GM19025 (cell line): ENCODE data around the gene RPTN.

ENCODE experiments used
- ATAC-seq: cut with Tn5 transposase; IDR thresholded peaks from one replicate; pipeline ENCODE4 v1.9.1; 2021; ENCODE audit warnings: mild to moderate bottlenecking, low read depth, moderate library complexity; ENCODE audit not compliant: unreplicated experiment

Gene RPTN

GRCh38 chr1:152159144-152159543, at the start of gene RPTN:
RPTN (minus strand) TSS chr1:152159228; CDS start chr1:152157889, 1,339 bp downstream.
- ATAC-seq = no peak

- ATAC-seq = no peak
Measured at GRCh38 chr1:152198982-152199381, 40.0 kb upstream of the RPTN start.

DNA sequence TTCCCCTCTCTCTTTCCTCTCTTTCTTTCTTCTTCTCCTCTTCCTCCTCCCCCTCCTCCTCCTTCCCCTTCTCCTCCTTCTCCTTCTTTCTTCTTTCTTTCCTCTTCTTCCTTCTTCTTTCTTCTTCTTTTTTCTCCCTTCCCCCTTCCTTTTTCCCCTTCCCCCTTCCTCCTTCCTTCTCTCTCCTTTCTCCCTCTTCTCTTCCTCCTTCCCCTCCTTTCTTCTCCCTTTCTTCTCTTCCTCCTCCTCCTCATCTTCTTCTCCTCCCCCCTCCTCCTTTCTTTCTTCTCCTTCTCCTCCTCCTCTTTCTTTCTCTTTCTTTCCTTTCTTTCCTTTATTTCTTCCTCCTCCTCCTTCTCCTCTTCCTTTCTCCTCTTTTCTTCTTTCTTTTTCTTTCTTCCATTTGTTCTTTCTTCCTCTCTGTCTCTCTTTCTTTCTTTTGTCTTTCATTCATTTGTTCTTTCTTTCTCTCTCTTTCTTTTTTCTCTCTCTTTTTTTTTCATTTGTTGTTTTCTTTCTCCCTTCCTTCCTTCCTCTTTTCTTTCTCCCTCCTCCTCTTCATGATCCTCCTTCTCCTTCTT, 38.4 kb upstream of the RPTN start:
- ATAC-seq = no peak

DNA sequence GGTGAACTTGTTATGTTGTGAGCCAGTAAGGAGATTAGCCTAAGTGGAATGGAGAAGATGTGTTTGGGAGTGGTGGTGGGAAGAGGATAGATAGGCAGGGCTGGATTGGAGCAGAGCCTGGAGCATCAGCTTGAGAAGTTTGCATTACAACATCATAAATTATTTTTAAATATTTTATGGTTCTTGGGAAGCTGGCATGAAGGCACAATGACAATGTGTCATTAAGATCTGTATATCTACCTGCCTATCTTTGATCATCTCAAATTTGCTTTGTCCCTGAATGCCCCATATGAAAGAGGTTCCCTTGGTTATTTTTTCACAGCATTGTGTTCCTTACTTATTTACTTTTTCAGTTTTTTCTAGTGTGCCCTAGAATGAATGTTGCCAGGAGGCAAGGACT, 32.7 kb upstream of the RPTN start:
- ATAC-seq = no peak

DNA sequence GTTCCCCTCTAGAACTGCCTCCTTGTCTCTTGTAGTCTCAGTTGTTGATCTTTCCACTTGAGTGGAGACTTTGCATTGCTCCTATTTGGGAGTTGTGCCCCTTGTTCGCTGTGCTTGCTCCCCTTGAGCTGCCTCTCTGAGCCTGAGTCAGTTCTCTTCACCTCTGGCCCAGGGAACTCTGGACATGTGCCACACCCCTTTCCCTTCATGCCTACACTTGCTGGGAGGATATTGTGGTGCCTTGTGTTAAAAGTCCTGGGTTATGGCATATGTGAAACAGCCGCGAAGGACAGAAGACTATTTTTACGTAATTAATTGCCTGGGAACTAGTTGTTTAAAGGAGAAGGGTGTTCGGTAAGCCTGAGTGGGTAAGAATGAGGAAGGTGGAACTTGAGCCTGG, 32.2 kb upstream of the RPTN start:
- no peak for ATAC-seq

DNA sequence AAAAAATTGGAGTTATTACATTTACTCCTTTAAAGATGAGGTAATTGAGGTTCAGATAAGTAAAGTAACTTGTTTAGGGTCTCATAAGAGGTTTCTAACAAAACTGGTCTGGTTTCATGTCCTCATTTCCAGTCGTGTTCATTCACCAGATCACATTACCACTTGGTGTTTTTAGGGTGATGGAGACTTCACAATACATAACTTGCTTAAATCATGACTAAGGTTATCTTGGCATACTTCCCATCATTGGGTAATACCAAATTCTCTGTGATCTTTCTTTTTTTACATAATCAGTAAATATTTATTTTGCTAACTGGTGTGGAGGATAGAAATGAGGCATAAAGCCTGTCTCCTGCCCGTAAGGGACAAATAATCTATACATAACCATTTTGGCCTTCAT, 31.6 kb upstream of the RPTN start:
- ATAC-seq = no peak

- no peak for ATAC-seq
Measured at GRCh38 chr1:152189657-152190442, 30.8 kb upstream of the RPTN start.

DNA sequence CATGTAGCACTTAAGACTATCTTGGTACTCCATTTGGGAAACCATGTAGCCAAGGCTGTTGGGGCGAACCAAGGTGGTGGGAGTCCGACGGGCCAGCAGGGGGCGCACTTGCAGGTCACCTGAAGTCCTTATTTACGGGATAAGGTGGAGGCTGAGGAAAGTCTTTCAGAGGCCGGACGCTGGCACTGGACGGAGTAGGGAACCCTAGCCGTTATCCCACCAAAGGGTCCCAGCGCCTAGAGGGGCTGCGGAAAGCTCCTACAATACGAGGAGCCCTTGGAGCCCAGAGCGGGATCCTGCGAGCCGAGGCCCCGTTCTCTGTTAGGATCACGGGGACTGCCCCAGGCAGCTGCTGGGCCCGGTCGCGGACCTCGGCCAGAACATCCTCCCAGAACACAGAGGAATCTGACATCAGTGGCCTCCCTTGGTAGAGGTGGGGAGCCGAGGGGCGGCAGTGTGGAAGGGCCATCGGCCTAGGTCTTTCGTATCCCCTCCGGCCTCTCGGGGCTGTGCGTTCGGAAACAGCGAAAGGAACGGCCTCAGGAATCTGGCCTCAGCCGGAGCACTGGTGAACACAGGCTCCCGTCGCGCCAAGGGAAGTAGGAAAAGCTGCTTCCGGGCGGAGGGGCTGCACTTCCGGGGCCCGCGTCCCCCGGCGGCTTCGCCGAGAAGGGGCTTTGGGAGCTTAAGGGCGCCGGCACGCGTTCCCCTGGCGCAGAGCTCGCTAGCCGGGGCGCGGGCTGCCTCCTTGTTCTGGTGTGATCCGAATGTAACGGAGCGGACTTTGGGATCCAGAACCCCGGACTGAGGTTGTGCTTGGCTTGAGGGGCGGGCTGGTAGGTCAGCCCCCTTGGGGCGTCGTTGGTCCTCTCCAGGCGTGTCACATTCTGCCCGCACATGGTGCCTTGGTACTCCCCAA, 29.9 kb upstream of the RPTN start:
- ATAC-seq = no peak

DNA sequence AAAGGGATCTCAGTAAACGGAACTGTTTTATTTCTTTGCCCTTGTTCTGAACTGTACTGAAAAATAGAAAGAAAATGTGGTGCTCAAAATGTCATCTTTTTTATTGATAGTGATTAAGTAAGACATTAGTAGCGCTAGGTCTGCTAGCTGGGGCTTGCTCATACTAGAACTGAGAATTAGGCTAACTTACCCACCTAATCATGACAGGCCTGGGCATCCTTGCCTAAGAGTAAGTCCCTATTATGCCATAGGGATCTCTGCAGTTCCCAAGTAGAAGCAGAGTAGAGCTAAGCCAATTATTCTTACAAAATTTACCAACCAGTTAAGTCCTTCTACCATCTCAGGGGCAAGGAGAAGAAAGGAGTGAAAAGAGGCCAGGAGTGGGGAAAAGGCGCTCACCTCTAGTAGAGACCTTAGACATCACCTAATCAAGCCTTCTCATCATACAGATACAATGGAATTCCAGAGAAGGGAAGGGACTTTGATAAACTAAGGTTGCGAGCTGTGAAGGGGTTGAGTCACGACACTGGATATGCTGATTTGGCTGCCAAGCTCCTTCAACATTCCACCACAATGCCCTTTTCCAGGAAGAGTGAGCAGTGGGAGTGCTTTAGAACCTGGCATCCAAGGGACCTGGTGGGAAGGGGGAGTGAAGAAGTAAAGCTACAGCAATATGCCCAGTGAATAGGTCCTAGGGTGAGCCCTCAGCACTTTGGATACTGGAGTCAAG, 27.7 kb upstream of the RPTN start:
- no peak for ATAC-seq

DNA sequence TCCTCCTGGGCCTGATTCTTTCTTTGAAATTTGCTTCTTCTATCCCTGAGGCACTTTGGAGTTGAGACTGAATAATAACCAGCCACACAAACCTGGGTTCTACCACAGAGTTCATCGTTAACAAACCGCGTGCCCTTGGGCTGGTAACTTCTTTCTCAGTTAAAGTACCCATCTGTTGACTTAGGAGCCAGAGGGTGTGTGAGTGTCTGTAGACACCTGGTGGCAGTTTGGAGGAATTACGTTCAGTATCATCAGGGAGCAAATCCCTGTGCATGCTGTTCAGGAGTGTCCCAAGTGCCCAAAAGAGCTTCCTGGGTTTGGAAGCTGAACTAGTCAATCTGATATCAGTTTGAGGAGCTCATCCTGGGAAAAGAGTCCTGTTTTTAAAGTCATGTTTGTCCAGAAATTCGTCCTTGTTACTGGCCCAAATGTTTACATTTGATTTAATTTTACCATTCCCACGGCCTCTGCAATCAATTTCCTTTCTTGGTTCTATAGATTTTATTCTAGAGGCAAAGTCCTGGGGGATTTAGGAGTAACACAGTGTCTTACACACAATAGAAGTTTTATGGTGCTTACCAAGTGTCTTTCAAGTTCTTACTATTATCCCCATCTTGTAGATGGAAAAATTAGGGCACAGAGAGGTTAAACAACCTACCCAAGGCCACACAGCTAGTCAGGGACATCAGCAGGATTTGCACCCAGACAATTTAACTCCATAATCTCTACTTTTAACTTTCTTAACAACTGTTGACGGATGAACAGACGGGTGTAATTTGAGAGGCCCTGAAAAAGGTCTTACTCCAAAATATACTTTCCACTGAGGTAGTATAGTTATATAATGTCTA, 26.7 kb upstream of the RPTN start:
- no peak for ATAC-seq

GRCh38 chr1:152182944-152183361, 23.9 kb upstream of the RPTN start:
- ATAC-seq = no peak

- ATAC-seq = no peak
Measured at GRCh38 chr1:152182431-152182830, 23.4 kb upstream of the RPTN start.

GRCh38 chr1:152179566-152179965, 20.5 kb upstream of the RPTN start:
- ATAC-seq = no peak

DNA sequence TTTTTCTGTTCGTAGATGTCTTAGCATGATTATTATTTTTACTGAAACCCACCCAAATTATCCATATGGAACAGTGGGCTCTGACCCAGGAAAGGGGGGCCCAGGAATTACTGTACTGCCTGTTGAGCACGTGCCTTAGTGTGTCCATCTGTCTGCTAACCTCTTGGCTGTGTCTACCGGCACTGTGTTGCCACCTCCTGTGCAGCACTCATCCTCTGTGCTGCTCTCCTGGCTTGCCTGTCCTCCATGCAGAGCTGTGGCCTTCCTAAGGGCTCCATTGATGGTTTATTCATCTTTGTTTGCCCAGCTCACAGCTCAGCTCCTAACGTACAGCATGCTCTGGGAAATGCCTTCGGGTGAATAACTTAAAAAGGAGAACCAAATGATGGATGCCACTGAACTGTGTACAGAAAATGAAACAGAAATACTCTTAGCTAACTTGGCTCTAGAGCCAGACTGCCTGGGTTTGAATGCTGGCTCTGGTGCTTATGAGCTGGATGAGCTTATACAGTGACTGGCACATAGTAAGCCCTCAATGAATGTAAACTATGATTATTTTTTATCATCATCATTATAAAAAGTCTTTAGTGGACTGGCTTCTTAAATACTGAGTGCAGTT, 11.4 kb upstream of the RPTN start:
- ATAC-seq = no peak

DNA sequence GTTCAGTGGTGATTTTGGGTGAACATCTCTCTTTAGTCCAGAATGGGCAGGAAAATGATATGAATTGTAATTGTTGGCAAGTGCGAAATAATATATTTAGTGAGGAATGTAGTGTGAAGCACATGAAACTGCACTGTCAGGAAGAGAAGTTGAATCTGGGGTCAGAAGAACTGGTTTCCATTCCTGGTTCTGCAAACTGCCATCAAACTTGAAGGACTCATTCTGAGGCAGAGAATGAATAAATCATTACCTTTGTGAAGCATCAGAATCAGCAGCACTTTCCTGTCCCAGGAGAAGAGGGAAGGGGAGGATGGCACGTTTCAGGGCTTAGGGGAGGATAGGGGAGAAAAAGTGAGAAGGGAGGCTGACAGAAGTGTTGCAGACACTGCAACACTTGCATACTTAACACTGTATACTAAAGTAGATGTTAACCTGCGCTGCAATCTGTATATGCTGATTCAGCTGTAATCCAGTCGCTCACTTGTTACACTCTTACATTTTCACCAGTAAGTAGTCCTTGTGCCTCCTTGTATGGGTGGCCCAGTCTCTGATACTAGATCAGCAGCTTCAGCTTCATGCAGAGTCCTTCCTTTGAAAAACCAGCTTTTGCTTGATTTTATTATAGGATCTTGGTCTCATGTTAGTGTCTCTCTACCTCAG, 10.5 kb upstream of the RPTN start:
- no peak for ATAC-seq

- no peak for ATAC-seq
Measured at GRCh38 chr1:152168535-152168868, 9.5 kb upstream of the RPTN start.

GRCh38 chr1:152167835-152168534, 9.0 kb upstream of the RPTN start:
- ATAC-seq = no peak

- no peak for ATAC-seq
Measured at GRCh38 chr1:152166966-152167365, 7.9 kb upstream of the RPTN start.
